Pancreas (tissue), 10 donors: Measurements from ENCODE around the gene ATP9B. TPM values are rescaled to one million over a fixed set of nuclear protein-coding genes. Genes with fewer than 3 reads are reported as not detected.
A peak's percentile ranks its signal among the peaks of the same experiment; 100 is the strongest.

Source experiments
- ATAC-seq, 4 donors: fragments of 200-7000 bp; cut with Tn5 transposase; one replicate each; pipeline versions ENCODE4 v1.8.0 to v1.9.1; 2020; ENCODE audit warnings: mild to moderate bottlenecking in 4 of 4, moderate library complexity in 4 of 4
- DNase-seq, 6 donors: peaks; one replicate each; pipeline ENCODE4 v3.0.0-alpha.2; 2020
- FAIRE-seq: peaks from 2 replicates; lab custom pipeline; 2012; peaks lifted over from hg19 to GRCh38; lab: Jason Lieb, UNC
- H3K27ac ChIP-seq, 4 donors: fragments of 200-600 bp; sonication (generic); 1 replicate in 3 of 4; 2 replicates in 1 of 4; pipeline versions ENCODE4 v1.5.0 to v1.8.0; 2020
- H3K27me3 ChIP-seq, 4 donors: fragments of 200-600 bp; one replicate each; pipeline ENCODE4 v1.8.0; 2021
- H3K36me3 ChIP-seq, 3 donors: fragments of 200-600 bp; sonication (generic) in 1 of 3; one replicate each; pipeline versions ENCODE4 v1.5.0 to v1.8.0; 2020 to 2021
- H3K4me1 ChIP-seq, 3 donors: fragments of 200-600 bp; one replicate each; pipeline ENCODE4 v1.8.0; 2021
- H3K4me3 ChIP-seq, 4 donors: fragments of 200-600 bp; sonication (generic) in 2 of 4; one replicate each; pipeline versions ENCODE4 v1.5.0 to v1.8.0; 2020 to 2021
- H3K9me3 ChIP-seq, 4 donors: fragments of 200-600 bp; one replicate each; pipeline ENCODE4 v1.8.0; 2021
- WGBS, 2 donors: extraction: QIAGEN DNeasy Blood & Tissue Kit; methylation state at CpG; one replicate each; pipeline ENCODE4 v1.1.7; 2013; 5-methylcytosine and 5-hydroxymethylcytosine counted together
- intact Hi-C, 3 donors: fragments of 100-400 bp; cut with DNase I; formaldehyde crosslinking; loops; one replicate each; pipeline versions ENCODE4 v1.11.1 to v1.14.2; 2022
- polyA plus RNA-seq, 2 donors: library from polyadenylated mRNA; stranded (reverse); fragments of 200-250 nt; gene quantifications; one replicate each; pipeline ENCODE4 v1.2.3, GENCODE V29; 2013
- total RNA-seq, 6 donors: library from RNA; stranded (reverse); fragmentation: NEBNext Ultra II Directional in 4 of 6; extraction: Animal tissue kit (Norgen Biotek cat#: 25700) in 4 of 6; gene quantifications; one replicate each; pipeline versions ENCODE4 v1.2.1 to v1.2.4, GENCODE V29; 2021 to 2023
- TF ChIP-seq, protein P1 (sequence below), 4 donors: fragments of 200-600 bp; sonication (generic) in 3 of 4; IDR thresholded peaks; one replicate each; pipeline versions ENCODE4 v1.5.0 to v1.8.0; 2021; ENCODE audit warnings: antibody characterized with exemption in 4 of 4
- donor health status: healthy with polysubstance abuse.
- donor health status: DM: no; HTN: no; CAD: no; lungs with moderate emphysema.
- donor health status: DM: no; HTN: no; CAD: no.
- donor health status: control.
- donor health status: control.
- donor health status: Bipolar disorder and iron deficiency.
- donor health status: DM: yes; HTN: yes; CAD: no.
- donor health status: DM: no; HTN: no; CAD: no.
- donor health status: DM: no; HTN: no; CAD: no.
- donor health status: DM: yes; HTN: yes; CAD: no.

ATP9B gene
- total and polyA plus RNA-seq, 8 donors, result 10.2 to 19.0 (median 15.5) TPM

DNA sequence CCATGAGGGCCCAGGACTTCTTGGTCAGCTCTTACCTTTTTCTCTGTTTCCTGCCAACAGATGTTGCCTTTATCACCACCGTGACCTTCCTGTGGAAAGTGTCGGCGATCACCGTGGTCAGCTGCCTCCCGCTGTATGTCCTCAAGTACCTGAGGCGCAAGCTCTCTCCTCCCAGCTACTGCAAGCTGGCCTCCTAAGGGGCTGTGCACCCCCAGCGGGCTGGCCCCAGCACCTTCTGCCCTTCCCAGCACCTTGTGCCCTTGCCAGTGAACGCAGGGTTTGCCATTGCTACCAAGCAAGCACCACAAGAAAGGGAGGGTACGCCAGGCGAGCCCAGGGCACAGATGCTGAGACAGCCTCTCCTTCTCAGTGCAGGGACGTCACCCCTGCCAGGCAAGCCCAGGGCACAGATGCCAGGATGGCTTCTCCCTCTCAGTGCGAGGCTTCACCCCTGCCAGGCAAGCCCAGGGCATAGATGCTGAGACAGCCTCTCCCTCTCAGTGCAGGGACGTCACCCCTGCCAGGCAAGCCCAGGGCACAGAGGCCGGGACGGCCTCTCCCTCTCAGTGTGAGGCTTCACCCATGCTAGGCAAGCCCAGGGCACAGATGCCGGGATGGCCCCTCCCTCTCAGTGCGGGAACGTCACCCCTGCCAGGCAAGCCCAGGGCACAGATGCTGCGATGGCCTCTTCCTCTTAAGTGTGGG is 308.1 kb downstream of the ATP9B start:
- Histone ChIP-seq H3K9me3 (no peaks in the 10 kb centered on the region), H3K27me3 (no peaks in the 10 kb centered on the region), H3K4me3 (no peak overlapping the region), H3K27ac (no peak overlapping the region), H3K4me1 (no peaks in the 10 kb centered on the region), H3K36me3 (peaks cover 0 to 13% (median 0%) of the 10 kb centered on the region in 3 donors)
- FAIRE-seq (no peak), ATAC-seq (no peak), DNase-seq (peak in 1 of 6 donors; percentile 62)
- TF ChIP-seq, protein P1, sequence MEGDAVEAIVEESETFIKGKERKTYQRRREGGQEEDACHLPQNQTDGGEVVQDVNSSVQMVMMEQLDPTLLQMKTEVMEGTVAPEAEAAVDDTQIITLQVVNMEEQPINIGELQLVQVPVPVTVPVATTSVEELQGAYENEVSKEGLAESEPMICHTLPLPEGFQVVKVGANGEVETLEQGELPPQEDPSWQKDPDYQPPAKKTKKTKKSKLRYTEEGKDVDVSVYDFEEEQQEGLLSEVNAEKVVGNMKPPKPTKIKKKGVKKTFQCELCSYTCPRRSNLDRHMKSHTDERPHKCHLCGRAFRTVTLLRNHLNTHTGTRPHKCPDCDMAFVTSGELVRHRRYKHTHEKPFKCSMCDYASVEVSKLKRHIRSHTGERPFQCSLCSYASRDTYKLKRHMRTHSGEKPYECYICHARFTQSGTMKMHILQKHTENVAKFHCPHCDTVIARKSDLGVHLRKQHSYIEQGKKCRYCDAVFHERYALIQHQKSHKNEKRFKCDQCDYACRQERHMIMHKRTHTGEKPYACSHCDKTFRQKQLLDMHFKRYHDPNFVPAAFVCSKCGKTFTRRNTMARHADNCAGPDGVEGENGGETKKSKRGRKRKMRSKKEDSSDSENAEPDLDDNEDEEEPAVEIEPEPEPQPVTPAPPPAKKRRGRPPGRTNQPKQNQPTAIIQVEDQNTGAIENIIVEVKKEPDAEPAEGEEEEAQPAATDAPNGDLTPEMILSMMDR (IDR thresholded peaks at IDR 0.05), result no peak
- 90 to 92% methylated on average over 19 of the region's 19 CpGs for WGBS, 2 donors
- intact Hi-C loops, result loop anchor here in 1 of 3 donors (5.0 kb wide), 1 partner anchor 155 kb away; no protein-coding TSS in a partner anchor

DNA sequence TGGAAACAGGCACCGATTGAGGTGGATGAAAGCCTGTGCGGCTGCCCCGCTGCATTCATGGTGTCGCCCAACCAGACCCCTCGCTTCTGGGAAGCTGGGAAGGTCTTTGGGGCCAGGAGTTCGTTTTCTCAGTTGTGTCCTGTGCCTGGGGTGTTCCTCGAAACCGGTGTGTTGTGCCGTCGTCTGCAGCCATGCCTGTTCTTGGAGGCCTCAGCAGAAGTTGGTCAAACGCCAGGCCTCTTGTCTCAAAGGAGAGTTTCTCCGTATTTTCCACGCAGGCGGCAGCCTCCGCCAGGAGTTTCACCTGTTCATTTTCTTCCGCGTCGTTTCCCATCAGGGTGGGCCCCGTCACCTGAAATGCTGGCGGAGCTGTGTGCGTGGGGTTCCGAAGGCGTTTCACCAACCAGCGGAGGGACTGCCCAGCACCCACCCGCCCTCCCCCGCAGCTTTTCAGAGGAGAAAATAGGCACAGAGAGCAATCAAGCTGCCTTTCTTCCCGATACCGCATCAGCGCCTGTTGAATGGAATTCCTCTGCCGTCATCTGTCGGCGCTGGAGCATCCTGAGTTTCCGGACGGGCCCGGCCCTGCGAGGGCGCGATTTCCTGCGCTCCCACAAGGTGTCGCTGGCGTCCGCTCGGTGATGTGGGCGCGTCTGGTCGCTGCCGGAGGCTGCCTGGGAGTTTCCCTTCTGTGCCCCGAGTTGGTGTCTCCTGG is 309.5 kb downstream of the ATP9B start:
- H3K9me3 ChIP-seq, result no peaks in the 10 kb centered on the region
- peak; percentile 69 to 95 (median 87) for ATAC-seq
- TF ChIP-seq, protein P1 (IDR thresholded peaks at IDR 0.05), result peak; percentile 71 to 90 (median 86)
- H3K4me3 ChIP-seq, result no peak overlapping the region
- no peaks in the 10 kb centered on the region for H3K27me3 ChIP-seq
- peak; percentile 54 to 91 (median 73) for DNase-seq
- H3K27ac ChIP-seq, result no peak overlapping the region
- 47 to 51% methylated on average over 48 of the region's 48 CpGs for WGBS, 2 donors
- intact Hi-C loops, result loop anchor here in 1 of 3 donors (5.0 kb wide), 1 partner anchor 154 kb away; no protein-coding TSS in a partner anchor
- FAIRE-seq, result no peak
- H3K4me1 ChIP-seq, result no peaks in the 10 kb centered on the region
- peaks cover 0 to 13% (median 0%) of the 10 kb centered on the region in 3 donors for H3K36me3 ChIP-seq

DNA sequence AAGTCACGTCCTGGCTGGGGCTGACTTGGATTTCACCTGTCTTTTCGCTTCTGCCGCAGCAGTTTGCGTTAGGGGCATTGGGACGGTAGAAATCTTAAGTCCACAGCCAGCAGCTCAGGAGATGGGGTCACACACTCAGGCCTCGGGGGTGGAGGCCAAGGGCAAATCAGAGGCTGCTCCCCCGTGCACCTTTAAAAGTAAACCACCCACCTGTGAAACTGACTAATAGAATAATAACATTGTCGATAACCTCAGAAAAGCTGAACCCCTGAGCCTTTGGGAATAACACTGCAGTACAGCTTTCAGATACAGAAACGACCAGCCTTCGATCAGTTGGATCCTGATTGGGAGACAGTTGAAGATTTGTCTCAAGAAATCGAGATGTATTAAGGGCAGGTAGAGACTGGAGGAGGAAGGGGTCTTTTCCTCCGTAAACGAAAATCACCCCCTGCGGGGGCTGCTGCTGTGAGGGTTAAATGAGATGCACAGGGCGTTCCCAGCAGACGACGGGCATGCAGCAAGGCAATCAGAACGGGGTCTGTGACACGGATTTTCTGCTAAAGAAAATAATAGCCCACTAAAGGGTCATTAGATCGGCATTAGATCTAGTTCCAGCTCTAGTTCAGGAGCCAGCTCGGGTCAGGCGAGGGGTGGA is 310.2 kb downstream of the ATP9B start:
- DNase-seq (no peak), FAIRE-seq (no peak), ATAC-seq (no peak)
- TF ChIP-seq, protein P1 (IDR thresholded peaks at IDR 0.05), result peak in 1 of 4 donors; percentile 15
- intact Hi-C loops, result loop anchor here in 1 of 3 donors (5.0 kb wide), 1 partner anchor 153 kb away; no protein-coding TSS in a partner anchor
- no peaks in the 10 kb centered on the region for H3K27me3 ChIP-seq
- 68 to 69% methylated on average over 22 of the region's 22 CpGs for WGBS, 2 donors
- peaks cover 0 to 13% (median 0%) of the 10 kb centered on the region in 3 donors for H3K36me3 ChIP-seq
- no peaks in the 10 kb centered on the region for H3K4me1 ChIP-seq
- no peak overlapping the region for H3K27ac ChIP-seq
- H3K4me3 ChIP-seq, result no peak overlapping the region
- no peaks in the 10 kb centered on the region for H3K9me3 ChIP-seq

DNA sequence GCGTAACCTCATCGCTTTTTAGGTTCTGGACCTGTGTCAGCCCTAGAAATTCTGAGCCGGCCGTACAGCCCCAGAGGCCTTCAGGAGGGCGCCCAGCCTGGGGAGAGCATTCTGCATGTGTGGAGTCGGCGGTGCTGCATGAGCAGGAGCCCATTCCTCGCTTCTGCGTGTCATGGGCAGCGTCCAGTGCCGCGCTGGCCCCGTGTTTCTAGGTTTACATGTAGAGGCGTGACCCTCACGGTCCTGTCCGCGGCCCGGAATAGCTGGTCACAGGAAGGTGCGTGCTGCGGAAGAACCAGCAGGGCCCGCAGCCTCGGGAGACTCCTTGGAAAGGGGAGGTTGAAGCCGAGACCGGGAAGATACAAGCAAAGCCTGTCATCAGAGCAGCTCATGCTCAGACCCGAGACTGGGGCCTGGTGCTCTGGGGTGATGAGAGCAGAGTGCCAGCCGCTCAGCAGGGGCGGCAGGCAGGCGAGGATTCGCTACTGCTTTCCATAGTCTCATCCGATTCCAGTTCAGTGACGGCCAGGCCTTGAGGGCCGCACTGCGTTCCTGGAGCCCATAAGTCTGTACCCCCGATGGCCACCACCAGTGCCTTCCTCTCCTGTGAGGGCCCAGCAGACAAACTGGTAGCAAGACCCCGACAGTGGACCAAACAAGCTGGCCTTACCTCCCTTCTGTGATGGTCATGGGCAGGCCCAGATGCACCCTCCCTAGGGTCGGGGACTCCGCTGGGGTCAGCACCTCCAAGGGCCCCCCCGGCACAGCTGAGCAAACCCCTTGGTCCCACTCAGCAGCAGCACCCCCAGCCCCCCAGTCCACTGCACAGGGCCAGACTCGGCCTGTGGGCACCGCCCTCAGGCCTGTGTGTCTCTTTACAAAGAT is 311.0 kb downstream of the ATP9B start:
- TF ChIP-seq, protein P1 (IDR thresholded peaks at IDR 0.05), result no peak
- 87 to 90% methylated on average over 40 of the region's 40 CpGs for WGBS, 2 donors
- no peak for FAIRE-seq

More for the DNA sequence above, 311.0 kb downstream of the ATP9B start:
- Histone ChIP-seq H3K4me1 (no peaks in the 10 kb centered on the region), H3K9me3 (no peaks in the 10 kb centered on the region), H3K36me3 (peaks cover 0 to 13% (median 0%) of the 10 kb centered on the region in 3 donors), H3K27ac (no peak overlapping the region), H3K4me3 (no peak overlapping the region), H3K27me3 (no peaks in the 10 kb centered on the region)
- DNase-seq (peak in 2 of 6 donors; percentile 32 to 78), ATAC-seq (peak in 2 of 4 donors; percentile 2 to 4)
- intact Hi-C loops, result loop anchor here in 2 of 3 donors (5.0 kb wide), 3 partner anchors 147 to 262 kb away; no protein-coding TSS in a partner anchor
